Pancreas (tissue), 10 donors: ENCODE data around the gene ZSWIM6. TPM values are rescaled to one million over a fixed set of nuclear protein-coding genes. Genes with fewer than 3 reads are reported as not detected.

Experiments used
- ATAC-seq, 4 donors: fragments of 200-7000 bp; cut with Tn5 transposase; one replicate each; pipeline versions ENCODE4 v1.8.0 to v1.9.1; 2020; ENCODE audit warnings: mild to moderate bottlenecking in 4 of 4, moderate library complexity in 4 of 4
- DNase-seq, 6 donors: peaks; one replicate each; pipeline ENCODE4 v3.0.0-alpha.2; 2020
- FAIRE-seq: peaks from 2 replicates; lab custom pipeline; 2012; peaks lifted over from hg19 to GRCh38; lab: Jason Lieb, UNC
- H3K27ac ChIP-seq, 4 donors: fragments of 200-600 bp; sonication (generic); 1 replicate in 3 of 4; 2 replicates in 1 of 4; pipeline versions ENCODE4 v1.5.0 to v1.8.0; 2020
- H3K27me3 ChIP-seq, 4 donors: fragments of 200-600 bp; one replicate each; pipeline ENCODE4 v1.8.0; 2021
- H3K36me3 ChIP-seq, 3 donors: fragments of 200-600 bp; sonication (generic) in 1 of 3; one replicate each; pipeline versions ENCODE4 v1.5.0 to v1.8.0; 2020 to 2021
- H3K4me1 ChIP-seq, 3 donors: fragments of 200-600 bp; one replicate each; pipeline ENCODE4 v1.8.0; 2021
- H3K4me3 ChIP-seq, 4 donors: fragments of 200-600 bp; sonication (generic) in 2 of 4; one replicate each; pipeline versions ENCODE4 v1.5.0 to v1.8.0; 2020 to 2021
- H3K9me3 ChIP-seq, 4 donors: fragments of 200-600 bp; one replicate each; pipeline ENCODE4 v1.8.0; 2021
- WGBS, 2 donors: extraction: QIAGEN DNeasy Blood & Tissue Kit; methylation state at CpG; one replicate each; pipeline ENCODE4 v1.1.7; 2013; 5-methylcytosine and 5-hydroxymethylcytosine counted together
- intact Hi-C, 3 donors: fragments of 100-400 bp; cut with DNase I; formaldehyde crosslinking; loops; one replicate each; pipeline versions ENCODE4 v1.11.1 to v1.14.2; 2022
- polyA plus RNA-seq, 2 donors: library from polyadenylated mRNA; stranded (reverse); fragments of 200-250 nt; gene quantifications; one replicate each; pipeline ENCODE4 v1.2.3, GENCODE V29; 2013
- total RNA-seq, 6 donors: library from RNA; stranded (reverse); fragmentation: NEBNext Ultra II Directional in 4 of 6; extraction: Animal tissue kit (Norgen Biotek cat#: 25700) in 4 of 6; gene quantifications; one replicate each; pipeline versions ENCODE4 v1.2.1 to v1.2.4, GENCODE V29; 2021 to 2023
- TF ChIP-seq, protein P1 (sequence below), 4 donors: fragments of 200-600 bp; sonication (generic) in 3 of 4; IDR thresholded peaks; one replicate each; pipeline versions ENCODE4 v1.5.0 to v1.8.0; 2021; ENCODE audit warnings: antibody characterized with exemption in 4 of 4
- donor health status: healthy with polysubstance abuse.
- donor health status: DM: no; HTN: no; CAD: no; lungs with moderate emphysema.
- donor health status: DM: no; HTN: no; CAD: no.
- donor health status: control.
- donor health status: control.
- donor health status: Bipolar disorder and iron deficiency.
- donor health status: DM: yes; HTN: yes; CAD: no.
- donor health status: DM: no; HTN: no; CAD: no.
- donor health status: DM: no; HTN: no; CAD: no.
- donor health status: DM: yes; HTN: yes; CAD: no.

ZSWIM6 gene
- total and polyA plus RNA-seq, 8 donors: 3.6 to 12.9 (median 6.2) TPM

DNA sequence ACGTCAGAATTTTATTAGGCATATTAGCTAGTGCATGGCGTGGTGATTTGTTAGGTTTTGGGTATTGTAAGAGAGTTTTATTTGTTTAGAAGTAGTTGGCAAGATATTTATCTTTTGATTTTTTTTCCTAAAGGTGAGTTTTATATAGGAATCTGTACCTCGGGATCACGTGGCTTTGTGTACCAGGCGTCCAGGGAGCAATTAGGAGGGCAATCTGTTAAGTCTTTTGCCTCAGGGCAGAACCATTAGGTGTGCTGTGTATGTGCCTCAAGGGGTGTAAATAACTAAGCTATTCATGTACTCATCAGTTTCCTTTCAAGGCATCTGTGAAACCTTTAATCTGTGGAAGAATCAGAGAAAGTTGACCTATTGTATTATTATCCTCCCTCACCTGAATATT, 39.4 kb downstream of the ZSWIM6 start:
- Histone ChIP-seq H3K4me3 (no peak overlapping the region), H3K9me3 (no peaks in the 10 kb centered on the region), H3K27me3 (no peaks in the 10 kb centered on the region), H3K4me1 (no peaks in the 10 kb centered on the region), H3K36me3 (no peaks in the 10 kb centered on the region), H3K27ac (no peak overlapping the region)
- FAIRE-seq (no peak), DNase-seq (no peak), ATAC-seq (no peak)
- TF ChIP-seq, protein P1, sequence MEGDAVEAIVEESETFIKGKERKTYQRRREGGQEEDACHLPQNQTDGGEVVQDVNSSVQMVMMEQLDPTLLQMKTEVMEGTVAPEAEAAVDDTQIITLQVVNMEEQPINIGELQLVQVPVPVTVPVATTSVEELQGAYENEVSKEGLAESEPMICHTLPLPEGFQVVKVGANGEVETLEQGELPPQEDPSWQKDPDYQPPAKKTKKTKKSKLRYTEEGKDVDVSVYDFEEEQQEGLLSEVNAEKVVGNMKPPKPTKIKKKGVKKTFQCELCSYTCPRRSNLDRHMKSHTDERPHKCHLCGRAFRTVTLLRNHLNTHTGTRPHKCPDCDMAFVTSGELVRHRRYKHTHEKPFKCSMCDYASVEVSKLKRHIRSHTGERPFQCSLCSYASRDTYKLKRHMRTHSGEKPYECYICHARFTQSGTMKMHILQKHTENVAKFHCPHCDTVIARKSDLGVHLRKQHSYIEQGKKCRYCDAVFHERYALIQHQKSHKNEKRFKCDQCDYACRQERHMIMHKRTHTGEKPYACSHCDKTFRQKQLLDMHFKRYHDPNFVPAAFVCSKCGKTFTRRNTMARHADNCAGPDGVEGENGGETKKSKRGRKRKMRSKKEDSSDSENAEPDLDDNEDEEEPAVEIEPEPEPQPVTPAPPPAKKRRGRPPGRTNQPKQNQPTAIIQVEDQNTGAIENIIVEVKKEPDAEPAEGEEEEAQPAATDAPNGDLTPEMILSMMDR (IDR thresholded peaks at IDR 0.05): no peak
- WGBS, 2 donors: 64 to 65% methylated on average over 5 of the region's 5 CpGs
- intact Hi-C loops: no loop called here

DNA sequence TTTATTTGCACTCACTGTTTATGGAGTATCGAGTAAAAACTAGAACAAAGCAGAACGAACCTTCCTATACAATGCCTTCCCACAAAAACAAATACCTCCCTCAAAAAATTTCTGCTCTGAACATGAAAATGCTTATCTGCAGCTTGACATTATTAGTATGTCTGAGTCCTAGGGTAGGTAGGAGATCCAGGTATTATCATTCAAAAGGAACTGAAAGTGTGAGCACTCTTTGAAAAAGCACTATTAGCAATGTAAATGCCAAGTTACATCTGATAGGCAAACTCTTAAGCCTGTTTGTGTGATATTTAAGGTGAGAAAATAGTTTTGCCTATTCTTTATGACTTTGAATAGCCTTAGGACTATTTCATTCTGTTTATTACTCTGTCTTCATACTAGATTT, 47.6 kb downstream of the ZSWIM6 start:
- no peaks in the 10 kb centered on the region for H3K27me3 ChIP-seq
- no peak overlapping the region for H3K4me3 ChIP-seq
- H3K36me3 ChIP-seq: no peaks in the 10 kb centered on the region
- FAIRE-seq (no peak), ATAC-seq (no peak), DNase-seq (no peak)
- intact Hi-C loops: no loop called here
- H3K27ac ChIP-seq: no peak overlapping the region
- TF ChIP-seq, protein P1 (IDR thresholded peaks at IDR 0.05): no peak
- no peaks in the 10 kb centered on the region for H3K9me3 ChIP-seq
- 92 to 95% methylated on average over 2 of the region's 2 CpGs for WGBS, 2 donors
- no peaks in the 10 kb centered on the region for H3K4me1 ChIP-seq

DNA sequence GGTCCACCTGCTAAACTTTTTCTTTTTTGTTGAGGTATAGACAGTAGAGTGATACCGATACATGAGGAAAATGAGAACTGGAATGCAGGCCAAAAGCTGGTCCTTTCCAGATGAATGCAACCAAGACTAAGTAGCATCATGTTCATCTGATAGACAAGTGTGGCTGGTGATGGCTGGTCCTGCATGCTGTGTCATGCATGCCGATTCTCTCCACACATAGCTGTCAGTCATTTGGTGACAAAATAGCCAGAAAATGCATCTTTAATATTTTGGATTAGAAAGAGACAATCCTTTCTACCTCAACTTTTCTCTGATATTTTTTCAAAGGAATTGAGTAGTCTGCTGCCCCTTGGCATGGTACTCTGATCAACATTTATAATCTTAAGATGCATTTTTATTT, 49.9 kb downstream of the ZSWIM6 start:
- ATAC-seq (no peak), FAIRE-seq (no peak), DNase-seq (no peak)
- Histone ChIP-seq H3K9me3 (no peaks in the 10 kb centered on the region), H3K36me3 (no peaks in the 10 kb centered on the region), H3K27ac (no peak overlapping the region), H3K4me3 (no peak overlapping the region), H3K4me1 (peaks cover 3 to 12% (median 7%) of the 10 kb centered on the region in 3 donors), H3K27me3 (no peaks in the 10 kb centered on the region)
- 76 to 86% methylated on average over 2 of the region's 2 CpGs for WGBS, 2 donors
- intact Hi-C loops: no loop called here
- TF ChIP-seq, protein P1 (IDR thresholded peaks at IDR 0.05): no peak

GRCh38 chr5:61385627-61386026, 53.6 kb downstream of the ZSWIM6 start:
- no peak for ATAC-seq
- DNase-seq: no peak
- intact Hi-C loops: no loop called here
- Histone ChIP-seq H3K36me3 (no peaks in the 10 kb centered on the region), H3K9me3 (no peaks in the 10 kb centered on the region), H3K4me1 (peaks cover 3 to 14% (median 7%) of the 10 kb centered on the region in 3 donors), H3K27me3 (no peaks in the 10 kb centered on the region), H3K4me3 (no peak overlapping the region), H3K27ac (no peak overlapping the region)
- TF ChIP-seq, protein P1 (IDR thresholded peaks at IDR 0.05): no peak
- FAIRE-seq: no peak
- WGBS, 2 donors: 94 to 99% methylated on average over 3 of the region's 3 CpGs

- intact Hi-C loops: no loop called here
- H3K27ac ChIP-seq: no peak overlapping the region
- 11 to 18% methylated on average over 2 of the region's 2 CpGs for WGBS, 2 donors
Measured at GRCh38 chr5:61386045-61386800, 54.2 kb downstream of the ZSWIM6 start.

More at GRCh38 chr5:61386045-61386800, 54.2 kb downstream of the ZSWIM6 start:
- Histone ChIP-seq H3K4me3 (no peak overlapping the region), H3K27me3 (no peaks in the 10 kb centered on the region), H3K4me1 (peaks cover 3 to 14% (median 7%) of the 10 kb centered on the region in 3 donors), H3K9me3 (no peaks in the 10 kb centered on the region), H3K36me3 (no peaks in the 10 kb centered on the region)
- no peak for FAIRE-seq
- TF ChIP-seq, protein P1 (IDR thresholded peaks at IDR 0.05): no peak
- ATAC-seq: peak; percentile 68 to 82 (median 75)
- DNase-seq: no peak
